Tibial artery (tissue), 4 donors: ENCODE measurements around the gene DNA2.
"Not testable (repeated sequence)": the region's sequence is repeated elsewhere in the genome, so short reads cannot be mapped to it uniquely, and the experiment has no call there.

Source experiments
- DNase-seq, 2 donors: peaks; one replicate each; pipeline ENCODE4 v3.0.0-alpha.2; 2019
- H3K27ac ChIP-seq, 2 donors: fragments of 200-600 bp; sonication (generic) in 1 of 2; 1 replicate in 1 of 2; 2 replicates in 1 of 2; pipeline ENCODE4 v1.5.1; 2018 to 2019; ENCODE audit warnings: mild to moderate bottlenecking in 1 of 2
- H3K27me3 ChIP-seq, 2 donors: fragments of 200-600 bp; sonication (generic) in 1 of 2; one replicate each; pipeline versions ENCODE4 v1.5.1 to v1.6.0; 2016 to 2019
- H3K36me3 ChIP-seq, 3 donors: fragments of 200-600 bp; sonication (generic) in 2 of 3; one replicate each; pipeline ENCODE4 v1.5.1; 2016 to 2019; ENCODE audit warnings: mild to moderate bottlenecking in 2 of 3
- H3K4me1 ChIP-seq, 4 donors: fragments of 200-600 bp; sonication (generic) in 2 of 4; 1 replicate in 3 of 4; 2 replicates in 1 of 4; pipeline ENCODE4 v1.5.1; 2016 to 2019
- H3K4me3 ChIP-seq, 2 donors: fragments of 200-600 bp; sonication (generic) in 1 of 2; 1 replicate in 1 of 2; 2 replicates in 1 of 2; pipeline ENCODE4 v1.5.1; 2018 to 2019; ENCODE audit warnings: mild to moderate bottlenecking in 2 of 2
- H3K9me3 ChIP-seq, 3 donors: fragments of 200-600 bp; sonication (generic) in 1 of 3; one replicate each; pipeline ENCODE4 v1.5.1; 2016 to 2019
- CTCF ChIP-seq, 2 experiments: fragments of 200-600 bp in 1 of 2; fragments of 450-650 bp in 1 of 2; IDR thresholded peaks; one replicate each; pipeline ENCODE4 v1.5.1; 2017 to 2019; ENCODE audit warnings: antibody characterized with exemption in 2 of 2, mild to moderate bottlenecking in 1 of 2, moderate library complexity in 1 of 2
- intact Hi-C: fragments of 100-400 bp; cut with DNase I; formaldehyde crosslinking; loops from one replicate; pipeline ENCODE4 v1.15.0; 2023; ENCODE audit warnings: low total_unique reads

DNA2 gene

GRCh38 chr10:68489919-68490318 lies 18.1 kb upstream of the DNA2 start:
- H3K4me3 ChIP-seq, result no peak overlapping the region
- TF ChIP-seq CTCF (IDR thresholded peaks at IDR 0.05), result no peak
- H3K36me3 ChIP-seq, result peaks cover 61 to 92% (median 83%) of the 10 kb centered on the region in 3 donors
- intact Hi-C loops, result no loop called here
- H3K4me1 ChIP-seq, result no peaks in the 10 kb centered on the region
- H3K27me3 ChIP-seq, result no peaks in the 10 kb centered on the region
- DNase-seq, result no peak
- H3K27ac ChIP-seq, result no peak overlapping the region
- no peaks in the 10 kb centered on the region for H3K9me3 ChIP-seq

GRCh38 chr10:68474021-68474420 lies 2.2 kb upstream of the DNA2 start:
- Histone ChIP-seq H3K4me1 (peaks cover 0 to 16% (median 7%) of the 10 kb centered on the region in 4 donors), H3K4me3 (no peak overlapping the region), H3K36me3 (no peaks in the 10 kb centered on the region), H3K27me3 (no peaks in the 10 kb centered on the region), H3K27ac (no peak overlapping the region), H3K9me3 (no peaks in the 10 kb centered on the region)
- no peak for TF ChIP-seq CTCF (IDR thresholded peaks at IDR 0.05)
- DNase-seq, result no peak
- intact Hi-C loops, result no loop called here

GRCh38 chr10:68471063-68471585 lies 649 bp downstream of the DNA2 start:
- H3K4me1 ChIP-seq, result peaks cover 0 to 16% (median 7%) of the 10 kb centered on the region in 4 donors
- no peak for DNase-seq

GRCh38 chr10:68470300-68470699 lies 1.5 kb downstream of the DNA2 start:
- DNase-seq, result no peak
- Histone ChIP-seq H3K27me3 (no peaks in the 10 kb centered on the region), H3K27ac (no peak overlapping the region), H3K4me3 (no peak overlapping the region), H3K9me3 (no peaks in the 10 kb centered on the region), H3K4me1 (peaks cover 0 to 16% (median 7%) of the 10 kb centered on the region in 4 donors), H3K36me3 (no peaks in the 10 kb centered on the region)
- no peak for TF ChIP-seq CTCF (IDR thresholded peaks at IDR 0.05)
- intact Hi-C loops, result no loop called here

More at GRCh38 chr10:68471063-68471585, 649 bp downstream of the DNA2 start:
- TF ChIP-seq CTCF (IDR thresholded peaks at IDR 0.05), result no peak
- no peaks in the 10 kb centered on the region for H3K27me3 ChIP-seq
- peak overlapping the region in 1 of 2 donors; percentile 67 for H3K27ac ChIP-seq
- H3K36me3 ChIP-seq, result no peaks in the 10 kb centered on the region
- H3K9me3 ChIP-seq, result no peaks in the 10 kb centered on the region
- H3K4me3 ChIP-seq, result peak overlapping the region; percentile 60 to 67
- intact Hi-C loops, result no loop called here

- Histone ChIP-seq H3K9me3 (no peaks in the 10 kb centered on the region), H3K27me3 (no peaks in the 10 kb centered on the region), H3K4me3 (no peak overlapping the region), H3K4me1 (peaks cover 0 to 16% (median 7%) of the 10 kb centered on the region in 4 donors), H3K27ac (no peak overlapping the region), H3K36me3 (no peaks in the 10 kb centered on the region)
- TF ChIP-seq CTCF (IDR thresholded peaks at IDR 0.05), result no peak
- no peak for DNase-seq
- intact Hi-C loops, result no loop called here
Observed at GRCh38 chr10:68469838-68470237, 1.9 kb downstream of the DNA2 start.

GRCh38 chr10:68464729-68465128 lies 7.0 kb downstream of the DNA2 start:
- H3K9me3 ChIP-seq, DNase-seq, H3K4me1 ChIP-seq, H3K27ac ChIP-seq, H3K27me3 ChIP-seq, intact Hi-C loops, H3K36me3 ChIP-seq, H3K4me3 ChIP-seq: not testable (repeated sequence)
